Endodermal cell (in vitro differentiated cells): Measurements from ENCODE around the gene FAHD2A. TPM values are rescaled to one million over a fixed set of nuclear protein-coding genes. Genes with fewer than 3 reads are reported as not detected.
"Not testable (repeated sequence)": the region's sequence is repeated elsewhere in the genome, so short reads cannot be mapped to it uniquely, and the experiment has no call there.

Experiments used
- DNase-seq: peaks from one replicate; pipeline ENCODE4 v3.0.0-alpha.2; 2017
- H3K27ac ChIP-seq: 2 replicates; pipeline ENCODE4 v1.5.1; 2013; ENCODE audit warnings: mild to moderate bottlenecking, low read depth, low read length, moderate library complexity
- H3K27me3 ChIP-seq: 2 replicates; pipeline ENCODE4 v1.6.1; 2013; ENCODE audit warnings: mild to moderate bottlenecking, low read length, moderate library complexity; ENCODE audit not compliant: insufficient read depth, control insufficient read depth, poor library complexity, severe bottlenecking
- H3K36me3 ChIP-seq: 2 replicates; pipeline ENCODE4 v1.7.0; 2013; ENCODE audit warnings: mild to moderate bottlenecking, low read length, moderate library complexity; ENCODE audit not compliant: control insufficient read depth, insufficient read depth
- H3K4me1 ChIP-seq: one replicate; pipeline ENCODE4 v1.7.0; 2013; ENCODE audit warnings: low read length; ENCODE audit not compliant: control insufficient read depth, insufficient read depth
- H3K4me3 ChIP-seq: 2 replicates; pipeline ENCODE4 v1.5.1; 2013; ENCODE audit warnings: mild to moderate bottlenecking, low read length, moderate library complexity
- H3K9ac ChIP-seq: 2 replicates; pipeline ENCODE4 v1.6.1; 2013; ENCODE audit warnings: mild to moderate bottlenecking, low read length, moderate library complexity; ENCODE audit not compliant: poor library complexity, severe bottlenecking; ENCODE audit errors: extremely low read depth
- H3K9me3 ChIP-seq: 2 replicates; pipeline ENCODE4 v1.6.1; 2013; ENCODE audit warnings: mild to moderate bottlenecking, low read length, moderate library complexity; ENCODE audit not compliant: control insufficient read depth
- H3K27ac Mint-ChIP-seq: 2 replicates; pipeline ENCODE4 v1.8.0; 2020; ENCODE audit warnings: mixed read lengths
- H3K27me3 Mint-ChIP-seq: 2 replicates; pipeline ENCODE4 v1.8.0; 2021; ENCODE audit warnings: mild to moderate bottlenecking, mixed read lengths; ENCODE audit not compliant: insufficient read depth
- H3K36me3 Mint-ChIP-seq: 2 replicates; pipeline ENCODE4 v1.8.0; 2020; ENCODE audit warnings: low read depth, mixed read lengths
- H3K4me1 Mint-ChIP-seq: 2 replicates; pipeline ENCODE4 v1.8.0; 2020; ENCODE audit warnings: mixed read lengths
- H3K4me3 Mint-ChIP-seq: 2 replicates; pipeline ENCODE4 v1.8.0; 2020; ENCODE audit warnings: mild to moderate bottlenecking, moderate library complexity, mixed read lengths
- H3K9me3 Mint-ChIP-seq: 2 replicates; pipeline ENCODE4 v1.8.0; 2020; ENCODE audit warnings: mild to moderate bottlenecking, mixed read lengths
- WGBS, 2 experiments: methylation state at CpG; one replicate each; pipeline versions ENCODE4 v1.1.5 to v1.1.7; 2013; ENCODE audit warnings: missing lambda C conversion rate in 2 of 2, mixed read lengths in 1 of 2; ENCODE audit not compliant: insufficient coverage in 1 of 2, insufficient read length in 1 of 2; 5-methylcytosine and 5-hydroxymethylcytosine counted together
- total RNA-seq, 2 donors: library from RNA; stranded (reverse); fragmentation: NEBNext Ultra II Directional in 1 of 2; extraction: Animal tissue kit (Norgen Biotek cat#: 25700) in 1 of 2; gene quantifications; 2 replicates in 1 of 2; 3 replicates in 1 of 2; pipeline ENCODE4 v1.2.1, GENCODE V29; 2021

FAHD2A gene
- total RNA-seq, 2 donors from 2014 or later = 45.2 to 49.4 TPM

- not testable (repeated sequence) for H3K4me1 ChIP-seq, H3K27ac ChIP-seq, H3K27ac Mint-ChIP-seq, H3K4me1 Mint-ChIP-seq, H3K9ac ChIP-seq, H3K27me3 ChIP-seq, H3K4me3 Mint-ChIP-seq, DNase-seq, H3K36me3 ChIP-seq, H3K9me3 ChIP-seq, H3K36me3 Mint-ChIP-seq, H3K27me3 Mint-ChIP-seq, H3K4me3 ChIP-seq, H3K9me3 Mint-ChIP-seq
- WGBS, 2 experiments = 73% methylated on average over 2 of the region's 2 CpGs; no CpG with 5 or more reads in 1 of the 2 experiments
These were observed 31.5 kb downstream of the FAHD2A start for GRCh38 chr2:95433973-95434372.

DNA sequence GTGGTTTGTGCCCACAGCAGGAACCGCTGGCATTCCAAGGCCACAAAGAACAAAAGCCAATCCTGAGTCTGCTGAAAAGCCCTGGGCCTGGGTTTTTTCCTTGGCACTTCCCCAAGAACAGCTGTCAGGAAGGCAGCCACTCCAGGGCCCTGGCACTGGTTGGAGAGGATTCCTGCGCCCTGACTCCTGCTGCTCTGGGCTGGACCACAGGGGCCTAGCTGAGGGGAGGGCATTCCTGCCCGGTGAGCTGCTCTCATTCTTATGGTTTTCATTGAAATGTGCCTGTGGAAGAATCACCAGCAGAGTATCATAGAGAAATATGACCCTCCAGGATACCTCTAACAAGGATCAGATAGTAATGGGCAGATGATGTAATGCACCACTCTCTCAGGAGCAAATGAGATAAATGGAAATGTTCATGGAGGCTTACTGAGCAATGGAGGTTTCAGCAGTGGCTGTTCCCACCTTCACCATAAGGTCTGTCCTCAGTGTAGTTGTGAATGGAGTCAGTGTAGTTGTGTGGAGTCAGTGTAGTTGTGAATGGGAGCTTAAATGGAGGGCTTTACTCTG lies 32.1 kb downstream of the FAHD2A start:
- DNase-seq, H3K36me3 ChIP-seq, H3K4me1 ChIP-seq, H3K4me1 Mint-ChIP-seq, H3K36me3 Mint-ChIP-seq, H3K27me3 ChIP-seq, H3K4me3 ChIP-seq, H3K27ac Mint-ChIP-seq, H3K9me3 Mint-ChIP-seq, H3K4me3 Mint-ChIP-seq, H3K27ac ChIP-seq, H3K9ac ChIP-seq, H3K27me3 Mint-ChIP-seq, H3K9me3 ChIP-seq: not testable (repeated sequence)
- 94% methylated on average over 1 of the region's 3 CpGs; no CpG with 5 or more reads in 1 of the 2 experiments for WGBS, 2 experiments

DNA sequence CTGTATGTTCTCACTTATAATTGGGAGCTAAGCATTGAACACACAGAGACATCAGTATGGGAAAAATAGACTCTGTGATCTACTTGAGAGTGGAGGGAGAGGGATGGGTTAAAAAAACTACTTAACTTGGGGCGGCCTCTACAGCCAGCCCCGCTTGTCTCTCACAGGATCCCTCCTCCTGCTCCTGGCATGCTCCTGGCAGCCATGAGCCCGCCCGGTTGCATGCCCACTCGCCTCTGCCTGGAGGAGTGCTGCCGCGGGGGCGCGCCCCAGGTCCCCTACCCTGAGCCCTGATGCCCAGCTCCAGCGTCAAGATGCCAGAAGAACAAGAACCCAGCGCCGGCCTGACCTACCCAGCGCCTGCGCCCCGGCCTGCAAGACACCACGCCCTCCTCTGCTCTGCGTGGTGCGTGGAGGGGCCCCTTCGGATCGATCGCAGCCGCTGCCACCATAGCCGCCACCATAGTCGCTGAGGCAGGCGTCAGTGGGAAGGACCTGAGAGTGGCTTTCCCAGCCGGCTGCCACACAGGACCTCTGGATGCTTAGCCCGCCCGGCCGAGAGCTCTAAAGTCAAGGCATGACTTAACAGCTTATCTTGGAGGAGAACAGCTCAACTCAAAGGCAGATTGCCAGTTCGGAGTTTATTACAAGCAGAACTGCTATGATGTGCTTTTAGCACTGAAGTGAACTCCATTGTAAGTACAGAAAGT lies 32.8 kb downstream of the FAHD2A start:
- no CpG with 5 or more reads among the region's 30 CpGs for WGBS, 2 experiments
- not testable (repeated sequence) for H3K4me1 ChIP-seq

GRCh38 chr2:95435872-95436209 lies 33.3 kb downstream of the FAHD2A start:
- H3K4me3 Mint-ChIP-seq, H3K9me3 ChIP-seq: not testable (repeated sequence)

More for the DNA sequence above, 32.8 kb downstream of the FAHD2A start:
- H3K36me3 ChIP-seq, H3K27me3 ChIP-seq, H3K9me3 ChIP-seq, H3K36me3 Mint-ChIP-seq, H3K9me3 Mint-ChIP-seq, H3K4me3 ChIP-seq, H3K27ac Mint-ChIP-seq, H3K4me1 Mint-ChIP-seq, DNase-seq, H3K9ac ChIP-seq, H3K4me3 Mint-ChIP-seq, H3K27me3 Mint-ChIP-seq, H3K27ac ChIP-seq: not testable (repeated sequence)

GRCh38 chr2:95442474-95443099 lies 40.1 kb downstream of the FAHD2A start:
- H3K27ac Mint-ChIP-seq, H3K9me3 ChIP-seq, H3K36me3 Mint-ChIP-seq, DNase-seq, H3K4me3 Mint-ChIP-seq, H3K27ac ChIP-seq, H3K27me3 Mint-ChIP-seq, H3K9ac ChIP-seq, H3K9me3 Mint-ChIP-seq, H3K36me3 ChIP-seq, H3K4me1 ChIP-seq, H3K4me3 ChIP-seq, H3K27me3 ChIP-seq, H3K4me1 Mint-ChIP-seq: not testable (repeated sequence)
- WGBS, 2 experiments = no CpG with 5 or more reads among the region's 2 CpGs

More at GRCh38 chr2:95435872-95436209, 33.3 kb downstream of the FAHD2A start:
- not testable (repeated sequence) for H3K27me3 Mint-ChIP-seq, H3K4me3 ChIP-seq, H3K9ac ChIP-seq, H3K36me3 Mint-ChIP-seq, H3K36me3 ChIP-seq, H3K27me3 ChIP-seq, H3K27ac ChIP-seq, DNase-seq, H3K4me1 Mint-ChIP-seq, H3K4me1 ChIP-seq, H3K27ac Mint-ChIP-seq, H3K9me3 Mint-ChIP-seq
- WGBS, 2 experiments = 73% methylated on average over 2 of the region's 5 CpGs; no CpG with 5 or more reads in 1 of the 2 experiments

DNA sequence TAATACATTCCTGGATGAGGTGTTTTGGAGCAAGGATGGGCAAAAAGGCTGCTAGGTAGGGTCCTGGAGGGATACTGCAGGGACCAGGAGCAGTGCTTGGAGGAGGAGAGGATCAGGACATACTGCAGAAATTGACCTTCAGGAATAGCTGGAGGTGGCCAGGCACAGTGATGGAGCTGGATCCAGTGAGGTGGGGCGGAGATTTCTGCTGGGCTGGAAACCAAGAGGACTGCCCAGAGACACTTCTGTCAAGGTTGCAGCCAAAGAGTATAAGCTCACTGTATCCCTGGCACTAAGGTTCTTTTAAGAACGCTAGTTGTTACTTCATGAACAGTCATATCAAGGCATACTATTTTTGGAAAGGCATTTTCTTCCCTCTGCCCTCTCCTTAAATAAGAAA lies 42.8 kb downstream of the FAHD2A start:
- H3K4me3 ChIP-seq, H3K36me3 Mint-ChIP-seq, H3K9me3 ChIP-seq, H3K9ac ChIP-seq, H3K4me1 ChIP-seq, H3K4me1 Mint-ChIP-seq, H3K27ac ChIP-seq, H3K27me3 ChIP-seq, H3K9me3 Mint-ChIP-seq, DNase-seq, H3K36me3 ChIP-seq, H3K27me3 Mint-ChIP-seq, H3K4me3 Mint-ChIP-seq, H3K27ac Mint-ChIP-seq: not testable (repeated sequence)
- WGBS, 2 experiments = no CpG with 5 or more reads among the region's 2 CpGs

GRCh38 chr2:95463292-95463691 lies 60.8 kb downstream of the FAHD2A start:
- H3K9me3 Mint-ChIP-seq, H3K9me3 ChIP-seq, H3K27ac ChIP-seq, H3K27ac Mint-ChIP-seq, H3K9ac ChIP-seq, DNase-seq, H3K36me3 Mint-ChIP-seq, H3K4me3 Mint-ChIP-seq, H3K36me3 ChIP-seq, H3K4me3 ChIP-seq, H3K27me3 ChIP-seq, H3K4me1 ChIP-seq, H3K4me1 Mint-ChIP-seq, H3K27me3 Mint-ChIP-seq: not testable (repeated sequence)
- no CpG with 5 or more reads among the region's 3 CpGs for WGBS, 2 experiments
